DMS79 treated with DMSO at 0.1 percent for 48 hours (cell line): ENCODE results near the gene ZNF732.
"Not testable (repeated sequence)": the region's sequence is repeated elsewhere in the genome, so short reads cannot be mapped to it uniquely, and the experiment has no call there.

Experiments used
- DNase-seq: peaks from one replicate; lab custom pipeline; 2025; lab: John Stamatoyannopoulos, UW

Gene ZNF732

DNA sequence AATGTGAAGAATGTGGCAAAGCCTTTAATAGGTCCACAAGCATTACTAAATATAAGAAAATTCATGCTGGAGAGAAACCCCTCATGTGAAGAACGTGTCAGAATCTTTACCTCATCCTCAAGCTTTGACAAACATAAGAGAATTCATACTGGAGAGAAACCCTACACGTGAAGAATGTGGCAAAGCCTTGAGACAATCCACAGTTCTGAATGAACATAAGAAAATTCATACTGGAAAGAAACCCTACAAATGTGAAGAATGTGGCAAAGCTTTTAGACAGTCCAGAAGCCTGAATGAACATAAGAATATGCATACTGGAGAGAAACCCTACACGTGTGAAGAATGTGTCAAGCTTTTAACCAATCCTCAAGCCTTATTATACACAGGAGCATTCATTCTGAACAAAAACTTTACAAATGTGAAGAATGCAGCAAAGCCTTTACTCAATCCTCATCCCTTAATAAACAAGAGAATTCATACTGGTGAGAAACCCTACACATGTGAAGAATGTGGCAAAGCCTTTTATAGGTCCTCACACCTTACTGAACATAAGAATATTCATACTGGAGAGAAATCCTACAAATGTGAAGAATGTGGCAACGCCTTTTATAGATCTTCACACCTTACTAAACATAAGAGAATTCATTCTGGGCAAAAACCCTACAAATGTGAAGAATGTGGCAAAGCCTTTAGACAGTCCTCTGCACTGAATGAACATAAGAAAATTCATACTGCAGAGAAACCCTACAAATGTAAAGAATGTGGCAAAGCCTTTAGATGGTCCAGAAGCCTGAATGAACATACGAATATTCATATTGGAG is 51.1 kb downstream of the ZNF732 start:
- DNase-seq, result no peak

DNA sequence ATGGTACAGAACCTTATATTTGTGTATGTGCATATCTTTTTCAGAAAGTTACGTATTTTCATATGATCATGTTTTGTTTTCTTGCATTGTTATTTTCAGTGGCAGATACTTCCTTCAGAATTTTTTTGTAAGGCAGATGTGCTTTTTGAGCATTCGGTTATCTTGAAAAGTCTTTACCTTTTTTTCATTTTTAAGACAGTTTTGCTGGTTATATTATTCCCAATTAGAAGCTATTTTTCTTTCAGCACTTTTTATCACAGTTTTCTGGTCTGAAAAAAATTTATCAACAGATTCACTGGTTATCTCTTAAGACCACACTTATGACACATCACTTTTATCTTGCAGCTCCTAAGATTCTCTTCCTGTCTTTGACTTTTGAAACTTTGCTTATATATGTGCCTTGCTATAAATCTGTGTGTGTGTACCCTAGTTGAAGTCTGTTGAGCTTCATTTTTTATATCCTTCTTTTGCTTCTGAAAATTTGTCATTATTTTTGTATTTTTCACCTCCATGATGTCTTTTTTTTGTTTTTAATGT is 53.1 kb downstream of the ZNF732 start:
- no peak for DNase-seq

DNA sequence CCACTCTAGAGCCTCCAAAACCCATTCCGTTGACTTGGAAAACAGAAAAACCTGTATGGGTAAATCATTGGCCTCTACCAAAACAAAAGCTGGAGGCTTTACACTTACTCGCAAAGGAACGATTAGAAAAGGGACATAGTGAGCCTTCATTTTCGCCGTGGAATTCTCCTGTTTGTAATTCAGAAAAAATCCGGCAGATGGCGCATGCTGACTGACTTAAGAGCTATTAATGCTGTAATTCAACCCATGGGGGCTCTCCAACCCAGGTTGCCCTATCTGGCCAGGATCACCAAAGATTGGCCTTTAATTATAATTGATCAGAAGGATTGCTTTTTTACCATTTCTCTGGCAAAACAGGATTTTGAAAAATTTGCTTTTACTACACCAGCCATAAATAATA is 60.8 kb downstream of the ZNF732 start:
- DNase-seq, result no peak

DNA sequence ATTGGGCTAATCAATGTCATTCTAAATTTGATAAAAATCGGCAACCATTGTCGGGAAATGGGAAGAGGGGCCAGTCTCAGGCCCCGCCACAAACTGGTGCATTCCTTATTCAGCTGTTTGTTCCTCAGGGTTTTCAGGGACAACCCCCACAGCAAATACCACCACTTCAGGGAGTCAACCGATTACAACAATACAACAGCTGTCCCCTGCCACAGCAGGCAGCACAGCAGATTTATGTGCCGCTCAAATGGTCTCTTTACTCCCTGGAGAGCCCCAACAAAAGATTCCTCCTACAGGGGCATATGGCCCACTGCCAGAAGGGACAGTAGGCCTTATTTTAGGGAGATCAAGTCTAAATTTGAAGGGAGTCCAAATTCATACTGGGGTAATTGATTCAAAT is 61.8 kb downstream of the ZNF732 start:
- DNase-seq, result no peak

DNA sequence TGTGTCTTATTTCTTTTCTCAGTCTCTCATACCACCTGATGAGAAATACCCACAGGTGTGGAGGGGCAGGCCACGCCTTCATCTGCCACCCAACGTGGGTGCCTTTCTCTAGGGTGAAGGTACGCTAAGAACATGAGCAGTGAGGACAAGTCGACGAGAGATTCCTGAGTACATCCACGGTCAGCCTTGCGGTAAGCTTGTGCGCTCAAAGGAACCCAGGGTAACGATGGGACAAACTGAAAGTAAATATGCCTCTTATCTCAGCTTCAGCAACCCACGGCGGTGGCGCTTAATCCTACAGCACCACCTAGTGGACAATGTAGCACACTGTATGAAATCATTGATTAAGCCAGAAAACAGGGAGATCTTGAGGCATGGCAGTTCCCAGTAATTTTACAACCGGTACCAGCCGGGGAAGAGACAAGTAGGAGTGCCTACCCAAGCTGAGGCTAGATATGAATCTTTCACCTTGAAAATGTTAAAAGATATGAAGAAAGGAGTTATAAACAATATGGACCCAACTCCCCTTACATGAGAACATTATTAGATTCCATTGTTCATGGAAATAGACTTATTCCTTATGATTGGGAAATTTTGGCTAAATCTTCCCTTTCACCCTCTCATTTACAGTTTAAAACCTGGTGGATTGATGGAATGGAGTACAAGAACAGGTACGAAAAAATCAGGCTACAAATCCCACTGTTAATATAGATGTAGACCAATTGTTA is 63.0 kb downstream of the ZNF732 start:
- DNase-seq, result no peak

DNA sequence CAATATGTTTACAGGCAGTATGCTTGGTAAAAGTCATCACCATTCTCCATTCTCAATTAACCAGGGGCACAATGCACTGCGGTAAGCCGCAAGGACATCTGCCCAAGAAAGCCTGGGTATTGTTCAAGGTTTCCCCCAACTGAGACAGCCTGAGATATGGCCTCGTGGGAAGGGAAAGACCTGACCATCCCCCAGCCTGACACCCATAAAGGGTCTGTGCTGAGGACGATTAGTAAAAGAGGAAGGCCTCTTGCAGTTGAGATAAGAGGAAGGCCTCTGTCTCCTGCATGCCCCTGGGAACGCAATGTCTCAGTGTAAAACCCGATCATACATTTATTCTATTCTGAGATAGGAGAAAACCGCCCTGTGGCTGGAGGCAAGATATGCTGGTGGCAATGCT is 63.9 kb downstream of the ZNF732 start:
- DNase-seq, result not testable (repeated sequence)

DNA sequence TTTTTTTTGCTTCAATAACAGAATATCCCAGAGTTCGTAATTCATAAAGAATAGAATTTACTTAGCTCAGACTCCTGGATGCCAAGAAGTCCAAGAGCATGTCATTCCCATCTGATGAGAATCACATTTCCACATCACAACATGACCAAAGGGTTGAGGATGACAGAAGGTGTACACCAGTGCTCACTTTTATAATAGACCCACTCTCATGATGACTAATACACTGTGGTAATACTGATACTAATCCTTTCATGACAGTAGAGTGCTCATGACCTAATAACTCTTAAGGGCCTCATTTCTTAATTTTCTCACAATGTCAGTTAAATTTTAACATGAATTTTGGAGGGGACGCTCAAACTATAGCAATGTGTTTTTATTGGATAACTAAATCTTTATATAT is 69.2 kb downstream of the ZNF732 start:
- no peak for DNase-seq

DNA sequence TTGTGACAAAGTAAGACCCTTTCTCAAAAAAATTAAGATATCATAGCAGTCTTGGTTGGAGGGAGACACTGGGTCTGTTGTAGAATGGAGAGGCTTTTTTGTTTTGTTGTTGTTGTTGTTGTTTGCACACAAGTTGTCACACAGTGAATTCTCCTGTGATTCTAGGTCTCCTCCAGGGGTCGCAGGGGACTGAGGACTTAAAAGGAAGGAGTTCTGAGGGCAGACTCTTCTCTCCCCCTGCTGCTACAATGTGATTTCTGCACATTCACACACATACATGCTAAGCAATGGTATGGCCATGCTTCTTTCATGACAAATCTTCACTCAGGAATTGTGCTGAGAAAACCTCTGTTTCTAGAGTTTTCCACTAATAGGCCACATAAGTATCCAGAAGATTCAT is 71.1 kb downstream of the ZNF732 start:
- DNase-seq, result no peak

DNA sequence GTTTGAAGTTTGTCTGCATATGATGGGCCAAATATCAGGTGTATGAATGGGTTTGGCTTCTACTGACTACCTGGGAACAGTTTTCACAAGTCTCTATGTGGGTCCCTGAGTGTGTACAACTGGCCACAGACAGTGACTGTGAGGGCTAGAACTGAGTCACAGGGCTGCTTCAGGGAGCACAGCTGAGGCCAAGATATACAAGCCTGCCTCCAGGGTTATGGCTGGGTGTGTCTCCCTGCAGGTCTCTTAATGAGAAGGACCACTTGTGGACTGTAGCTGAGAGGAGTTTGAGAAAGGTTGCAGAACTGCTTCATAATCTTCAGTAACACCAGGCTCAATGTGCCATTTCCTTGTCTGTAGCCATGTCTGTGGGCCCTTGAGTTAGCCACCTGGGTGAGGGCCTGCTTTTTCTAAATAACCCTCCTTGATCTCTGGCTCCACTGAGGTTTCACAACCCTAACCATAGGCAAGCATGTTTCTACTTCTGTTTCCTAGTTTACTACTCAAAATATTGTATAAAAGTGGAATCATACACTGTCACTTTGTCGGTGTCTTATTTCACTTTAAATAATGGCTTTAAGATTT is 81.3 kb downstream of the ZNF732 start:
- DNase-seq, result no peak
